Motor neuron (in vitro differentiated cells): ENCODE results near the gene ACO1. TPM values are rescaled to one million over a fixed set of nuclear protein-coding genes. Genes with fewer than 3 reads are reported as not detected.
A peak's percentile ranks its signal among the peaks of the same experiment; 100 is the strongest.

Source experiments
- ATAC-seq, 8 experiments: fragments of 200-7000 bp; cut with Tn5 transposase; replicated peaks in 6 of 8; 2 replicates each; pipeline ENCODE4 v1.8.0; 2021; ENCODE audit warnings: mild to moderate bottlenecking in 8 of 8, moderate library complexity in 8 of 8
- H3K27ac ChIP-seq, 2 donors: fragments of 250-450 bp; sonication (Bioruptor Pico); 2 replicates each; pipeline ENCODE4 v1.9.0; 2021; ENCODE audit warnings: antibody characterized with exemption in 2 of 2, mild to moderate bottlenecking in 2 of 2, moderate library complexity in 1 of 2
- H3K4me1 ChIP-seq, 2 donors: fragments of 250-450 bp; sonication (Bioruptor Pico); replicated peaks in 1 of 2; 2 replicates each; pipeline ENCODE4 v1.6.1; 2021; ENCODE audit warnings: antibody characterized with exemption in 2 of 2, mild to moderate bottlenecking in 2 of 2, moderate library complexity in 1 of 2
- H3K4me3 ChIP-seq, 5 donors: fragments of 250-450 bp; sonication (Bioruptor Pico); 2 replicates each; pipeline ENCODE4 v1.9.0; 2021; ENCODE audit warnings: antibody characterized with exemption in 5 of 5, mild to moderate bottlenecking in 5 of 5, moderate library complexity in 4 of 5
- WGBS, 10 experiments: fragments of 450-650 bp; shearing (Covaris generic); methylation state at CpG; one replicate each; pipeline ENCODE4 v1.0.0; 2022; 5-methylcytosine and 5-hydroxymethylcytosine counted together
- in situ Hi-C, 9 experiments: fragments of 400-800 bp; cut with MboI; loops; one replicate each; pipeline ENCODE4 v1.15.0; 2021; ENCODE audit warnings: low sequenced_read_pairs in 9 of 9, low pct_unique_long_range_greater_than_20kb in 2 of 9; ENCODE audit not compliant: unreplicated experiment in 9 of 9
- total RNA-seq, 8 experiments: library from RNA; unstranded; fragments of 300-600 nt; gene quantifications; 2 replicates each; pipeline versions ENCODE4 v1.2.3 to v1.2.4, GENCODE V29; 2022

ACO1 gene
- total RNA-seq, 8 experiments from 2014 or later = 13.4 to 44.4 (median 16.0) TPM

DNA sequence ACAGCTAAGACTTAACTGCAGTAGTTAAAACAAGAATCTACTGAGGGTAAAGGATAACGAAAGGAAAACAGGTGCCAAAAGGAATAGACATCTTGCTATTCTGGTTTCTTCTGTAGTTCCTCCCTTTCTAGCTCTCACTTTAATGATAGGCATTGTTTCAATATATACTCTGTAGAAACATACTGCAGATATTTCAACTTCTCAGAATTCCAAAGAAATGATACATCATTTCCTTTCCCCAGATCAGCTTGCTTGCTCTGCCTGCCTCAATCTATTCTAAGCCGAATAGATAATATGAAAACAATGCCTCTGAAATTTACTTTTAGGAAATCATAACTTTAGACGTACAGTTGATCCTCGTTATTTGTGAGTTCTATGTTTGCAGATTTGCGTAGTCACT is 46.3 kb downstream of the ACO1 start:
- H3K4me1 ChIP-seq = no peaks in the 10 kb centered on the region
- no peak overlapping the region for H3K4me3 ChIP-seq
- no peak for ATAC-seq
- H3K27ac ChIP-seq = no peak overlapping the region
- in situ Hi-C loops = no loop called here
- 49 to 97% (median 85%) methylated on average over 1 to 5 of the region's 5 CpGs for WGBS, 10 experiments

DNA sequence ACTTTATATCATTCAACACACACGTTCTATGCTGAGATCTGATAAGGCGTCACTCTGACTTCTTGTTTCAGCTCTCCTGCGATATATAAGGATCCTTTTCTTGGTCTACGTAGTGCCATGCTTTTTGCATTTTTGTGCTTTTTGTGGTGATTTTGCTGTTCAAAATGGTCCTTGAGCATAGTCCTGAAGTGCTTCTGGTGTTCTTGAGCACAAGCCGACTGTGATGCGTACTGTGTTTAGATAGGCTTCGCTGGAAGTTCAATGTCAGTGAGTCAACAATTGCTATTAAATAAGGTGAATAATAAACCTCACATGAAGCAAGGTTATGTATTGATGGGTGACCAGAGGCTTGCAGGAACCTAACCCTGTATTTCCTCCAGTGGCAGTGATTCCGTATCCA is 46.8 kb downstream of the ACO1 start:
- in situ Hi-C loops = no loop called here

DNA sequence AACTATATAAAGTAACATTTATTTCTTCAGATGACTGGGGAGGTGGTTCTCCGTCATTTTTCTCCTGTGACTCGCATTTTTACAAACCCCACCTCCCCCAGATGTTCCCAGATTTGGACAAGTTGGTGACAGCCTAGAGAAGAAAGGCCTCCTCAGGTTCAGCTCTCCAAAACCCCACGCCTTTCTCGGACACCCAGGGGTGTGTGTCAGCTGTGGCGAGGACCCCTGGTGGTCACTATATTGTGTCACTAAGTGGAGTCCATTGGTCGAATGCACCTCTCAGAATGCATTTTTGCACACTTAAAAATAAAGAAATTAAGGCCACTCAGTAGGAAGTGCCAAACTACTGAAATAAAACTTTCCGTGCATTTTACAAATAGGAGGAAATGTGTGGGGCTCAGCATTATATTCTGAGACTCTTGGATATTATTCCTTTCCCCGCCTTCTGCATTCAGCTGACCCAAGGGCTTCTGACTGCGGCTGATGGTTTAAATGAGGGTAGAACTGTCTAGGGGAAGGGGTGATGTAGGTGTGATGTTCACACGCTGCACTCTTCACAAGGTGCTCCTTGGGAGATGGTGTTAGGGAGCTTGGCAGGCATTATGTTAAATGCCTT is 47.6 kb downstream of the ACO1 start:
- H3K4me3 ChIP-seq = no peak overlapping the region
- in situ Hi-C loops = no loop called here
- ATAC-seq = peak in 4 of 8 experiments; percentile 48 to 81 (median 62)
- no peaks in the 10 kb centered on the region for H3K4me1 ChIP-seq
- WGBS, 10 experiments = 59 to 100% (median 86%) methylated on average over 1 to 6 of the region's 10 CpGs; no CpG with 5 or more reads in 2 of the 10 experiments
- H3K27ac ChIP-seq = no peak overlapping the region

More for the DNA sequence above, 46.8 kb downstream of the ACO1 start:
- Histone ChIP-seq H3K27ac (no peak overlapping the region), H3K4me3 (no peak overlapping the region), H3K4me1 (no peaks in the 10 kb centered on the region)
- 90 to 100% (median 99%) methylated on average over 1 to 8 of the region's 8 CpGs for WGBS, 10 experiments
- no peak for ATAC-seq

GRCh38 chr9:32434892-32435291 is 50.4 kb downstream of the ACO1 start:
- in situ Hi-C loops = no loop called here
- Histone ChIP-seq H3K27ac (no peak overlapping the region), H3K4me1 (no peaks in the 10 kb centered on the region), H3K4me3 (no peak overlapping the region)
- no peak for ATAC-seq
- 87 to 100% (median 92%) methylated on average over 2 to 5 of the region's 6 CpGs; no CpG with 5 or more reads in 2 of the 10 experiments for WGBS, 10 experiments

- ATAC-seq = peak in 4 of 8 experiments; percentile 64 to 70 (median 66)
- WGBS, 10 experiments = 30 to 100% (median 83%) methylated on average over 1 to 5 of the region's 5 CpGs; no CpG with 5 or more reads in 2 of the 10 experiments
- H3K4me3 ChIP-seq = no peak overlapping the region
- H3K27ac ChIP-seq = no peak overlapping the region
- H3K4me1 ChIP-seq = no peaks in the 10 kb centered on the region
- in situ Hi-C loops = no loop called here
Measured at GRCh38 chr9:32441678-32442077, 57.2 kb downstream of the ACO1 start.

- no peak overlapping the region for H3K4me3 ChIP-seq
- ATAC-seq = no peak
- H3K4me1 ChIP-seq = no peaks in the 10 kb centered on the region
- in situ Hi-C loops = no loop called here
- H3K27ac ChIP-seq = no peak overlapping the region
Measured at GRCh38 chr9:32442433-32442832, 58.0 kb downstream of the ACO1 start.

DNA sequence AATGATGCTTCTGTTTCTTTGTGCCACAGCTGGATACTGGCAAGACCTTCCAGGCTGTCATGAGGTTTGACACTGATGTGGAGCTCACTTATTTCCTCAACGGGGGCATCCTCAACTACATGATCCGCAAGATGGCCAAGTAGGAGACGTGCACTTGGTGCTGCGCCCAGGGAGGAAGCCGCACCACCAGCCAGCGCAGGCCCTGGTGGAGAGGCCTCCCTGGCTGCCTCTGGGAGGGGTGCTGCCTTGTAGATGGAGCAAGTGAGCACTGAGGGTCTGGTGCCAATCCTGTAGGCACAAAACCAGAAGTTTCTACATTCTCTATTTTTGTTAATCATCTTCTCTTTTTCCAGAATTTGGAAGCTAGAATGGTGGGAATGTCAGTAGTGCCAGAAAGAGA is 65.5 kb downstream of the ACO1 start:
- peaks cover 0 to 4% of the 10 kb centered on the region in 2 donors for H3K4me1 ChIP-seq
- in situ Hi-C loops = no loop called here
- no peak for ATAC-seq
- H3K27ac ChIP-seq = no peak overlapping the region
- H3K4me3 ChIP-seq = no peak overlapping the region
- 90 to 100% (median 92%) methylated on average over 1 to 5 of the region's 6 CpGs; no CpG with 5 or more reads in 6 of the 10 experiments for WGBS, 10 experiments

GRCh38 chr9:32454280-32454679 is 69.8 kb downstream of the ACO1 start:
- no peak for ATAC-seq
- Histone ChIP-seq H3K4me1 (no peaks in the 10 kb centered on the region), H3K4me3 (no peak overlapping the region), H3K27ac (no peak overlapping the region)
- in situ Hi-C loops = no loop called here
- WGBS, 10 experiments = 33 to 100% (median 70%) methylated on average over 1 of the region's 1 CpG; no CpG with 5 or more reads in 6 of the 10 experiments

GRCh38 chr9:32455738-32456137 is 71.3 kb downstream of the ACO1 start:
- ATAC-seq = no peak
- Histone ChIP-seq H3K27ac (no peak overlapping the region), H3K4me1 (no peaks in the 10 kb centered on the region), H3K4me3 (no peak overlapping the region)
- in situ Hi-C loops = no loop called here
- WGBS, 10 experiments = 58 to 100% (median 87%) methylated on average over 1 to 5 of the region's 5 CpGs; no CpG with 5 or more reads in 3 of the 10 experiments

DNA sequence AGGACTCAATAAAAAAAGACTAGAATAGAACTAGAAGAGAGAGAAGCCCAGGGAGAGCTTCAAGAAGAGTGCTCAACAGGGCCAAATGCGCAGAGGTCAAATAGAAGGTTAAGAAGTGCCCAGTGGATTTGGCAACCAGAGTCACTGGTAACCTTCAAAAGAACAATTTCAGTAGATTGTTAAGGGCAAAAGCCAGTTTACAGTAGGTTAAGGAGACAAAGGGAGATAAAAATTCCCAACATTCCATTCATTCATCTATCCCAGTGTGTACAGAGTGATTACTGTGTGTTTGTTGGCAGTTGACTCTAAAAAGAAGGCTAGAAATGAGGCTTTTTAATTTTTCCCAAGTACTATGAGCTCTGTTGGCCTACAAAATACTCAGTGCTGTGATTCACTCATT is 72.1 kb downstream of the ACO1 start:
- in situ Hi-C loops = no loop called here
- WGBS, 10 experiments = 86 to 100% (median 100%) methylated on average over 1 of the region's 1 CpG; no CpG with 5 or more reads in 7 of the 10 experiments
- ATAC-seq = peak in 1 of 8 experiments; percentile 45
- Histone ChIP-seq H3K27ac (no peak overlapping the region), H3K4me3 (no peak overlapping the region), H3K4me1 (no peaks in the 10 kb centered on the region)

DNA sequence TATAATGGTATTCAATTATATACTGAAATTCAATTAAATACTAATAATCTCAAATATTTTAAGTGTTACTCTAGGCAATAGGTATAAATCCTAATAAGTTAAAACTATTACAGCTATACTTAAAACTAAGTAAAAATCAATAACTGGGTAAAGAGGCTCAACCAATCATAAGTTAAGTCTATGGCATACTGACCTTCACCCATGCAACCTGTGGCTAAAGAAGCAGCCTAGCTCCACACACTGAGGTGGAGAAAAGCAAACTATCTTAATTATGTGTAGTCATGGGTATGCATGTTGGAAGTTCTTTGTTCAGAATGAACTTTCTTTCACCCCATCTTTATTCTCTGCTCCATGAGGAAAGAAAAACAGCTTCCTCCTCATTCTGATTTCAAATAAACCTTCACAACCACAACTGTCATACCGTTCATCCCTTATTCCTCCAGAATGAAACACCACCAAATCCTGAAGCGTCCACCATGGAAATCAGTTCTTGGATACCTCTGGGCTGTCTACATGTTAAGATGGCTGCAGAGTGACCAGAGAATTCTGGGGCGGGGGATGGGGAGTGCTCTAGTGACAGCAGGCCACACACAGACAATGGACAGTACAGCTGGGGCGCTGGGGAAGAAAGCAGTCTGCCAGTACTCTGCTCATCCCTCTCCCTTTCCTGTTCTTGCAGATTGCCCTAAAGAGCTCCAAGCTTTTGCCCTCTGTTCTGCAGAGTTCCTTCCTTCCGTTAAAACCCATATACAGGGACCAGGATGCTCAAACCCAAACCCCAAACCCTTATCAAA is 79.3 kb downstream of the ACO1 start:
- ATAC-seq = peak in 5 of 8 experiments; percentile 45 to 68 (median 62)
- in situ Hi-C loops = no loop called here
- WGBS, 10 experiments = 62 to 92% (median 73%) methylated on average over 1 to 4 of the region's 5 CpGs; no CpG with 5 or more reads in 6 of the 10 experiments

GRCh38 chr9:32468740-32469139 is 84.3 kb downstream of the ACO1 start:
- Histone ChIP-seq H3K4me3 (no peak overlapping the region), H3K27ac (no peak overlapping the region), H3K4me1 (peaks cover 0 to 6% of the 10 kb centered on the region in 2 donors)
- 80 to 100% (median 100%) methylated on average over 1 of the region's 1 CpG; no CpG with 5 or more reads in 5 of the 10 experiments for WGBS, 10 experiments
- ATAC-seq = no peak
- in situ Hi-C loops = no loop called here

More for the DNA sequence above, 79.3 kb downstream of the ACO1 start:
- Histone ChIP-seq H3K27ac (peak overlapping the region in 1 of 2 donors; percentile 55), H3K4me1 (peaks cover 0 to 6% of the 10 kb centered on the region in 2 donors), H3K4me3 (no peak overlapping the region)

- WGBS, 10 experiments = 57 to 100% (median 100%) methylated on average over 1 to 3 of the region's 3 CpGs; no CpG with 5 or more reads in 3 of the 10 experiments
- no peak overlapping the region for H3K27ac ChIP-seq
- H3K4me3 ChIP-seq = no peak overlapping the region
- no peak for ATAC-seq
- in situ Hi-C loops = no loop called here
- no peaks in the 10 kb centered on the region for H3K4me1 ChIP-seq
Measured at GRCh38 chr9:32472344-32472743, 87.9 kb downstream of the ACO1 start.
